Stimulated activated naive CD4-positive, alpha-beta T cell treated with Interleukin-2 at 50 U/mL for 16 hours (primary cell): Measurements from ENCODE around the gene MTFR2.
A peak's percentile ranks its signal among the peaks of the same experiment; 100 is the strongest.
"Not testable (repeated sequence)": the region's sequence is repeated elsewhere in the genome, so short reads cannot be mapped to it uniquely, and the experiment has no call there.

ENCODE experiments used
- DNase-seq: peaks from one replicate; lab custom pipeline; 2025; lab: John Stamatoyannopoulos, UW

MTFR2 gene

DNA sequence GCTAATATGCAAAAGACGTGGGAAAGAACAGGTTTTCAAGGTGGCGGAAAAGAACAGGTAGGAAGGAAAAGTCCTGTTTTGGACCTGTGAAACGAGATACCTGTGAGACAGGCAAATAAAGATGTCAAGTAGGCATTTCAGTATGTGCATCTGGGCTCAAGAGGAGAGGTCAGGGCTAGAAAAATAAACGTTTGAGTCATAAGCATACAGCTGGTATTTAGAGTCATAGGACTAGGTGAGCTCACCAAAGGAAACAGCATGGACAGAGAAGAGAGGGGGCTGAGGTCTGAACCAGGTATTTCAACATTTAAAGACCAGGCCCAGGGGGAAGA, 14.9 kb downstream of the MTFR2 start:
- DNase-seq, result no peak

DNA sequence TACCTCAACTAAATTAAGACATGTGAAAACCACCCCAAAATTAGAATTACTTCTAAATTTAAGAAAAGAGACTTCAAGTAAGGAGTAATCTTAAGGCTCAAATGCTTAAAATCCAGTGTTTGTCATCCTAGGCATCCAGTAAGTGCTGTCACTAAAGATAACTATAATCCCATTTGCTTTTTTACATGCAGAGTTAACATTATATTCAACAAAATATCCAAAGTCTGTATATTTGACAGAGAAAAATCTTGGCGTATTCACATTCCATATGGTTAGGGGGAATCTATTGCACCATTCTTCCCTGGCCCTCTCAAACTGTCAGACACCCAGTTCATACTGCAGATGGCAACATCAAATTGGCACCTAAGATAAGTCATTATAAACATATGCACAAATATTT, 17.4 kb downstream of the MTFR2 start:
- DNase-seq, result no peak

DNA sequence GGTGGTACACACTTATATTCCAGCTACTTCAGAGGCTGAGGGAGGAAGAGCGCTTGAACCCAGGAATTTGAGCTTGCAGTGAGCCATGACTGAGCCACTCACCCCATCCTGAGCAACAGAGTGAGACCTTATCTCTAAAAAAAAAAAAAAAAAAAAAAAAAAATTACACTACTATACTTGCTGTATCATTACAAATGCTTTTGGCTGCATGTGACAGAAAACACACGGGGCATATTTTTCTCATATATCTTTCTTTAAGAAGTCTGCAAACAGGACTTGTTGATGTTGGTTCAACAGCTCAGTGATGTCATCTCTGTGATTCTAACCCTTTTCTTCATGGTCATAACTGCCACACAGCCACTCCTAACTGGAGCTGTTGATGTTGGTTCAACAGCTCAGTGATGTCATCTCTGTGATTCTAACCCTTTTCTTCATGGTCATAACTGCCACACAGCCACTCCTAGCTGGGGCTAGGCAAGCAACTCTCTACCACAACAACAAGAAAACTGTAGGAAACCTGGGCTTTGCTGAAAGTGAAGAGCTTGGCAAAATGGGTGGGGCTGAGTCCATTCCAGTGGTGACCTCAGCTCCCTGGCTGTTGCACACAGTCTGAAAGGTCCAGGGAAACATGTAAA, 19.8 kb downstream of the MTFR2 start:
- DNase-seq, result no peak

DNA sequence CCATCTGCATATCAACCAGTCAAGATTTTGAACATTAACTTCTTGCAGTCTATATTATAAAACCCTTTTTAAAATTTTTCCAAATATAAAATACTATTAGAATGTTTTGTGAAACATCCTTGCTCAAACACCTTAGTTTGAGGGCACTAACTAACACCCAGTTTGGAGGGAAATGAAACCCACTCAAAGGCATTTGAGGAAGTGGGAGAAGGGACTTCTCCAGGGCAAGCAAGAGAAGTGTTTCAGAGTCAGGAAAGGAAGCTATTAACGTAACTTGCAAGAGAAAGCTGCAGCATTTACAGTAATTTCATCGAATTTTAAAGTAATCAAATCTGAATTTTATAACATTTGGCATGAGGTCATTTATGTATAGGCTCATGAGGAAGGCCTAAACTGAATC, 21.3 kb downstream of the MTFR2 start:
- DNase-seq, result no peak

DNA sequence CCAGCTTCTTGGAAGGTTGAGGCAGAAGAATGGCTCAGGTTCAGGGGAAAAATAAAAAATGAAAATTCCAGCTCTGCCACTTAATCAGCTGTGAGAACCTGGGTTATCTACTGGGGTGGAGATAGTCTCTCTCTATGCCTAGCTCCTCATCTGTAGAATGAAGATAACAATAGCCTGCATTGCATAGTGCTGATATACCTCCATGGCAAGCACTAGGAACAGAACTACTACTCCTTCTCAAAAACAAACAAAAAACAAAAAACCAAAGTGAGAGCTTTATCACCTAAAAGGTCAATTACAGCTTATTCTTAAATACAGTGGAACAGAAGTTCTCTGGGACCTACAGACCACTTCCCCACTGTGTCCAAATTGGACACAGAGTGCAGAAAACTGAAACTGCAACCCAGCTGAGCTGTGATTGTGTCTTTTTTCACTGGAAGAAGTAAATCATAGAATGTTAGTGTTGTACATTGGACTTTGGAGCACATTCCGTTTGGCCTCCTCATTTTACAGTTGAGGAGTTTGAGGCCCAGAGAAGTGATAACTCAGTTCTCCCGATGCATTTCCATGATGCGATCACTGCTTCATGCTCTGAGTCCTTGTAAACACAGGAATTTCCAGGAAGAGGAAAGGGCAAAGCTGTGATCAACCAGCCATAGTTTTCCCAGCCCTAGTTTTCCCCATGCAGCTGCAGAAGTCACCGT, 23.3 kb downstream of the MTFR2 start:
- no peak for DNase-seq

DNA sequence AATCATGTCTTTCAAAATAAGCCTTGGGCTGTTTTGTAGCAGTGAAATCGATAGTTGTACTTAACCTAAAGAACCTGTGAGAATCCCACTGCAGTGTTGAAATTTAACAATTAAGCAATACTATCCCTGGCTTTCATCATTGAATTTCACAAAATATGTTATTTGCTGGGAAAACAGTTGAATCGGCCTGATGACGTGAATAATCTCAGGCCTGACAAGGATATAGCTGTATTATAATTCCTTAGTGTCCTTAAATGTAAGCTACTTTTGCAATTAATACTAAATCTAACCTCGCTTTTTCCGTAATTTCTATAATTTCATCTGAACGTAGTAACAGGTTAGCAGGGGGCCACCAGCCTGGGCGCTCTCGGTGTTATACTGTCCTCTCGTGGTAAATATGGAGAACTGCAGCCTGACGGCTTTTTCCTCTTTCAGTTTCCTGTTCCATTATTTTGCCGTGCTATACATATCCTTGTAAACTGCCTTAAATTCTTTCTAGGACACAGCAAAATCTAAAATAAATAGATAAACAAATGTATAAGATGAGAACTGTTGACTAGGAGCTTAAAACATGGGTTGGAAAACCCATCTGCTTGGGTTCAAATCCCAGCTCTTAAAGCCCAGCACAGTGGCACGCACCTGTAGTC, 24.0 kb downstream of the MTFR2 start:
- DNase-seq, result peak; percentile 20

DNA sequence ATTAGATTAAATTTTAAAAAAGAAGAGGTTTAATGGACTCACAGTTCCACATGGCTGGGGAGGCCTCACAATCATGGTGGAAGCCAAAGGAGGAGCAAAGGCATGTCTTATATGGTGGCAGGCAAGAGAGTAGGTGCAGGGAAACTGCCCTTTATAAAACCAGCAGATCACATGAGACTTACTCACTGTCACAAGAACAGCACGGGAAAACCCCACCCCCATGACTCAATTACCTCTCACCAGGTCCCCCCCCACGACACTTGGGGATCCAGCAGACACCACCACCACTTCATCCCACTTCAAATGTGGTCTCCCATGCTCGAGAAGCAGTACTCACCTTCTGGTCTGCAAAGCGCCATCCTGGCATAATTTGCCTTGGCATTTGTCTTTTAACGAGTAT, 24.6 kb downstream of the MTFR2 start:
- peak; percentile 5 for DNase-seq

DNA sequence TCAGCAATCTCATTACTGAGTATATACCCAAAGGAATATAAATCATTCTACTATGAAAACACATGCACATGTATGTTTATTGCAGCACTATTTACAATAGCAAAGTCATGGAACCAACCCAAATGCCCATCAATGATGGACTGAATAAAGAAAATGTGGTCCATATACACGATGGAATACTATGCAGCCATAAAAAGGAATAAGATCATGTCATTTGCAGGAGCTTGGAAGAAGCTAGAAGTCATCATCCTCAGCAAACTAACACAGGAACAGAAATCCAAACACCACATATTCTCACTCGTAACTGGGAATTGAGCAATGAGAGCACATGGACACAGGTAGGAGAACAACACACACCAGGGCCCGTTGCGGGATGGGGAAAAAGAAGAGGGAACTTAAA, 25.1 kb downstream of the MTFR2 start:
- DNase-seq, result not testable (repeated sequence)

DNA sequence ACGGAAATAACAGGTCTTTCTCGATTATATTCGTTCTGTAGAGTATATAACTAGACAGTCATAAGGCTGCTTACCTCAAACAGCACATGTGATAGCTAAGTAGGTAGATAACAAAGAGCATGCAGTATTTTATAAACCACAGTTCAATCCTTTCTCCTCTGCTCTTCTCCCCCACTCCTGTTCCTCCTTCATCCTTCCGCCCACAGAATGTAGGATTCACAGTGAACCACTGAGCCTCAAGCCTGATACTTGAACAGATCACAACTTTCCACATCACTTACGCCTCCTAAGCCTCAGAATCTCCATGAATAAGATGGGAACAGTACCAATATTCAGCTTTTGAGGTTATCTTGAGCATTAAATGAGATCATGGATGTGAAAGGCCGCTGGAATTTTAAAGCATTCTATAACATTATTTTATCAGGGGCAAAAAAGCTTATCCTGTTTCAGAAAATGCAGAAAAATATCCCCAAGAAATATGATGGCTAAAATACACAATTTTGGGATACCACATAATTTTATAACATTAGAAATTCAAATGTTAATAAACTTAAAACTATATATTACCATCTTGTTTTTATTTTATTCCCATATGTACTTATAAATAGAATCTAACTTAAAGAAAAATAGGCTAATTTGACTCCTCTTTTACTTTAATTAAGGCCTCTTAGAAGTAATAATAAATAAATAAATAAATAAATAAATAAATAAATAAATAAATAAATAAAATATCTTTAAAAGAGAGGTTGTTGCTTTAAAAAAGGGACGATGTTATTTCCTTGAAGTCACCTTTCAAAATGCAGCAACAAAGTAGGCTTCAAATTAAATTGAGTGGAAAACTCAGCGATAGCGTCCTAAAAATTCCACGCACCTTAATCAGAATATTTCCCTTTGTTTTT, 33.4 kb downstream of the MTFR2 start:
- no peak for DNase-seq

DNA sequence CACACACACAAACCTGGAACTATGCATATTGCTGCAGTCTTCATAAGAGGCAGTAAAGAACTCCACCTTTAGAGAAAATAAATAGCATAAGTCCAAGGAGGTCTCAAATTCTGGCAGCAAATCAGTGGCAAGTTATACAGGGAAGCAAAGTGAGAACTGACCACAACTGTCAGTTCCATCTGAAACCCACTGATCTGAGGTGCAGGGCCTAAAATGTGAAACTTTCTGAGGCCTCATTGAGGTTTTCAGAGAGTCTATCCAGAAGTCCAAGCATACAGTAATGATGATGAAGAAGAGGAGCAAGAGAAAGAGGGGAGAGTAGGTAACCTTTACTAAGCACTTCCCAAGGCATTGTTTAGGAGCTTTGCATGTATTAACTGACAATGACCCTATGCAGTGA, 36.3 kb downstream of the MTFR2 start:
- DNase-seq, result no peak

DNA sequence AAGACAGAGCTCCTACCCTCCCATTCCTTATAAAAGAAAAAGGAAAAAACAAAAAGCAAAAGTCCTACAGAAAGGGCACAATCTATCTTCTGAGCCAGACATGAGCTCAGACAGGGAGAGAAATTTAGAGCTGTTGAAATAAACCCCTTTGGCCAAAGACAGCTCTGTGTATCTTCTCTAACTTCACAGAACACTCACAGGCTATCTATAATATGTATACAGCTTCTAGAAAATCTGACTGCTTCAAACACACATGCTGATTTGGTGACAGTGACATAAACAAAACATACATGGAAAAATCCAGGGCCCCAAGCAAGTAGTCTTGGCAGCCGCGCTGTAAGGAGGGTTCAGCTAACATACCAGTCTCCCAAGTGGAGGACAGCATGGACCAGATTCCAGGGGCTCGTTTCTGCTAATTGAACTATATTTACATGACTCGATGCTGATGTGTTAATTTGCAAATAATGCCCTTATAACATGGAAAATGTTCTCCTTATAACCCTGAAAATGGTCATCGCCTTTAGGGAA, 37.0 kb downstream of the MTFR2 start:
- DNase-seq, result no peak

DNA sequence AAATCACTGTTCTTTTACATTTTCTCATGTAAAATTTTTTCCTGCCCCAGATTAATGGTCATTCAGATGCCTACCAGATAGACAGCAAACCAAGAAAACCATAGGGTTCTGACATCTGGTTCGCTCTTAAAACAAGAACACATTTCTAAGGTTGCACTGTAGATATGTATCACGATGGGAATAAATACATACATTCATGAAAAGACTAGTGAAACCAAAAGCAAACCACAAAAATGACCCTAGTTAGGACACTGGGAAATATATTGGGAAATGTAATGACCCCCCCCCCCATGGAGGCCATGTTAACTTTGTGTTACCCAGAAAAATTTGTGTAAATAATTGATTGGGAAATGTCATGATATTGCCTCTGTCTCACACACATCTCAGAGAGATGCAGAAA, 37.5 kb downstream of the MTFR2 start:
- no peak for DNase-seq

DNA sequence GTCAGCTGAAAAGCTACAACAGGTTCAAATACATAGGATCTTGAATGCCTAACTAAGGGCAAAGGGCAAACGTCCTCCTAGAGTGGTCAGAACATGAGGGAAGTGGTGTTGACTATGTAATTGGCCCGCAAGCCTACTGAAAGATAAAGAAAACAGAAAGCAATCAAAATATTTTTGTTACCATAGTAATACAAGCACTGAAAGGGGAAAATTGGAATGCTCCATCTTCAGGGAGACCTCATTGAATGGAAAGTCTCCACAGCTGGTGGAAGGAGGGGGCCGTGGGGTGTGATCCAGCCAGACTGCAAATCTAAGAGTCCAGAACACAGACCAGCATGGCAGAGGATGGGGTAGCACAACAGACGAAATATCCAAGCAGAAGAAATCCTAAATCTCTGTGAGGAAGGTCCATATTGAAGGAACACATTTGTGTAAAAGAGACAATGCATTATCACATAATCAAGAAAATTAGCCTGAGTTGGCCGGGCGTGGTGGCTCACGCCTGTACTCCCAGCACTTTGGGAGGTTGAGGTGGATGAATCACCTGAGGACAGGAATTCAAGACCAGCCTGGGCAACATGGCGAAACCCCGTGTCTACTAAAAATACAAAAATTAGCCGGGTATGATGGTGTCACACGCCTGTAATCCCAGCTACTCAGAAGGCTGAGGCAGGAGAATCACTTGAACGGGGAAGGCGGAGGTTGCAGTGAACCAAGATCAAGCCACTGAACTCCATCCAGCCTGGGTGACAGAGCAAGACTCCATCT, 39.5 kb downstream of the MTFR2 start:
- DNase-seq, result no peak

DNA sequence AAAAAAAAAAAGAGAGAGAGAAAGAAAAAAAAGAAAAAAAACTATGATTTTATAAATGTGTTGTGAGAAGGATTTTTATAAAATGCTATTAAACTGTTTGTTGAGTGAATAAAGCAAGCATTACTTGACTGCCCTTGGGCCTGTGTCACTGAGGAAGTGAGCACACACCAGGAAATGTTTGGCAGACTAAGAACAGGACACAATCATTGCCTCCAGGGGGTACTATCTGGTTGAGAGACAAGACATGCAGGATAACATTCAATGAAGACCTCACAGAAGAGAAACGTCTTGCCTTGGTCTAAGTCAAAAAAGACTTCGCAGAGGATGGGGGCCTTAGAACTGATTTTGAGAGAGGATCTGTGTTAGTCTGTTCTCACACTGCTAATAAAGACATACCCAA, 40.6 kb downstream of the MTFR2 start:
- DNase-seq, result no peak

DNA sequence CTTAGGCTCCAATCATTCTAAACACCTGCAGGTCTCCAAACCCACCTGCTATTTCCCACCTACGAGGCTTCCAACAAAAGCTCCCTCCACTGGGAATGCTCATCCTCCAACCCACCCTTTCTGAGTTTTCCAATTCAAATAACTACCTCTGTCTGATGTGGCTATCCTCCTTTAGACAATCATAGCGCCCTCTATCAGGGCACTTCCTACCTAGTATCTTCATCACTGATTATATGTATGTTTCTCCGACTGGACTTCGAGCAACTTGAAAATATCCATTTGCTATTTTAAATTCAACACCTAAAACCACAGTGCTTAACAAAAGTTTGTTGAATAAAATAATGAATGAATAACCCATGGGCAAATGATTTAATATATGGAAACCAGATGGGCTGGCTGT, 41.3 kb downstream of the MTFR2 start:
- DNase-seq, result no peak

DNA sequence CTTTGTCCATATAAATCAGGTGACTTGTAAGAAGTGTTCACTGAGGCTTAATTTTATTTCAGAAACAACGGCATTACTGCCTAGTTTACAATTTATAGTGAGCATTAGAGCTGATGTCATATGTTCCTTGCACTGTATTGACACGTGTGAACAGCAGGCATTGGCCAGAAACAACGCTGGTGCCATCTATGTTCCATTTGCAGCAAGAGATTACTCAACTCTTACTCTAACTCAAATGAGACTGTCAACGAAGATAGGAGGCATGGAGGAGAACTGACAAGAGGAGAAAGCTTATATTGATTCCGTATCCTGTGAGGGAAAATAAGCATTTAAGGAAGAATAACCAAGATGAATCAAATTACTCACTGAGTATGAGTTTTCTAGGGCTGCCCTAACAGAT, 48.4 kb downstream of the MTFR2 start:
- no peak for DNase-seq

DNA sequence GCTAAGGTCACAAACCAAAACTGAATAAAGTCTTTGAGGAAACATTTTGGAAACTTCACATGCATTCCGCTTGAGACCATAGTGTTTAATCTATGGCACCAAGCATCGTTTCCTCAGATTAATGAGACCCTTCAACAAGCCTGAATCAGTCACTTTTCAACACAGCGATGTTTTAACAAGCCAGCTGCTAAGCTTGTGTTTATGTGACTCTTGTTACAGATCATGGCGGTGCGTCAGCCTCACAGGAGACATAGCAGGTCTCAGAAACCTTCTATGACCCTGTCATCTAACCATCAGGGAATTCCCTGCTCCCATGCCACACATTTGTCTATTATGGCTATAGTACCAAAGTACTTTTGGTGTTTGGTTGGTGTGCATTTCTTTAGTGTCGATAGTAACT, 57.2 kb downstream of the MTFR2 start:
- no peak for DNase-seq

DNA sequence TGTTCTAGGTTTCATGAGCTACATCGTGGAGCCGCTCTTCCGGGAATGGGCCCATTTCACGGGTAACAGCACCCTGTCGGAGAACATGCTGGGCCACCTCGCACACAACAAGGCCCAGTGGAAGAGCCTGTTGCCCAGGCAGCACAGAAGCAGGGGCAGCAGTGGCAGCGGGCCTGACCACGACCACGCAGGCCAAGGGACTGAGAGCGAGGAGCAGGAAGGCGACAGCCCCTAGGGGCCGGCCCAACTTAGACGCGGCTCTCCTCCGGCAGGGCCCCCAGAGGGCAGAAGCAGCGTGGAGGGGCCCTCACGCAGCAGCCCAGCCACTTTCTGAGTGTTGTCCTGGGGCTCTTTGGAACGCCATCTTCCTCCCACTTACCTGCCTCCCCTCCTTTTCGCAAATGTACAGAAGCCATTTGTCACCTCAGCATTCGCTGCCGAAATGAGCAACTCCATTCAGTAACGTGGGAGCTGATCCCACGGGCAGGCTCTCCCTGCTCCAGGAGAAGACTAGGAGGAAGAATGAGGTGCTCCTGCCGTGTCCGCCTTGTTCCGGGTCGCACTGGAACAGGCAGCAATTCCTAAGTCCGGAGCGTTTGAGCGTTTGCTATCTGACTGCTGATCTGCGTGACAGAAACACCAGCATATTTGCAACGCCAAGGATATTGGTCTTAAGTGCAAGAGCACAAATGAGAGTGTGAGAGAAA, 58.4 kb downstream of the MTFR2 start:
- DNase-seq, result no peak

DNA sequence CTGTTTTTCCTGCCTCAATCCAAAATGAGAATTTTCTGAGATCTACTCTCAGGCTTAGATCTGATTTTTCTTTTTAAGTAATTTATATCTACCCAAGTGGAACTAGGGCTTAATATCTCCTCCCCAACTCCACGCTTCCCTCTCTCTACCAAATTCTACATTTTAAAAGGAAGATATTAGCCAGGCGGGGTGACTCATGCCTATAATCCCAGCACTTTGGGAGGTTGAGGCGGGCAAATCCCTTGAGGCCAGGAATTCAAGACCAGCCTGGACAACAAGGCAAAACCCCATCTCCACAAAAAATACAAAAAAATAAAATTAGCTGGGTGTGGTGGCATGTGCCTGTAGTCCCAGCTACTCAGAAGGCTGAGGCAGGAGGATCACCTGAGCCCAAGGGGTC, 61.0 kb downstream of the MTFR2 start:
- no peak for DNase-seq

DNA sequence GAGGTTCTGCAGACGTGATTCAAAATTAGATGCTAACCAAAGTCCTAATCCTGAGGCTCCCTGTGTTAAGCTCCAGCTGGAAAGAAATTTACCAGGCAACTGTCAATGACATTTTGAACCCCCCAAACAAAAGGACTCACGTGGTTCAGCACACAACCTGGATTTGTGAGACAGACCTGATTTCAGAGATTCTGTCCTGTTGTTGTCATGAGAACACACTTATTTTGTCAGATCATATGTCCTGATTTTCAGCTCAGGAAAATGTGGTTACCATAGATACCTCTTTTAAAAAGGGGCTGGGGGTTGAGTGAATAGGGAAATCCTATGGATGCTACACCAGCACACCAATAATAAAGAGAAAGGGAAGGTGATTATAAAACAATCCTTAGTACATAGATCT, 61.6 kb downstream of the MTFR2 start:
- no peak for DNase-seq

DNA sequence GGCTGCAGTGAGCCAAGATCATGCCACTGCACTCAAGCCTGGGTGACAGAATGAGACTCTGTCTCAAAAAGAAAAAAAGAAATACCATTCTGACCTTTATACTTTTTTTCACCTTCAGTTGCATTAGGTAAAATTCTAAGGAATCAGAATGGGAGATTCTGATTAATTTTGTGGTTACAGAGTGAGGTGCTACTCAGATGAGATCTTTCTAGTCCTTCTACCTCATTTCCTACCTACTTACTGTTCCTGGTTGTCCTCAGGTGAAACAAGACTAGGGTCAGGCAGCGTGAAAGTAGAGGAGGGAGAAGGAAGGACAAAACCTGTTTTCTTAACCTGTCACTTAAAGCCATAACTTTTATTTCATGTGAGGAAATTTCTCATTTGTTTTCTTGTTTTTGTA, 63.7 kb downstream of the MTFR2 start:
- DNase-seq, result no peak
